ENCODE measurements around the gene PSD2.

GRCh38 chr5:139749242-139749641 lies 46.4 kb upstream of the PSD2 start:
- no peak for TF ChIP-seq CTCF (IDR thresholded peaks at IDR 0.05)
- no peak for TF ChIP-seq POLR2A (IDR thresholded peaks at IDR 0.05)
